Loucy (cell line): Measurements from ENCODE around the gene CTDSP2.
"Not testable (repeated sequence)": the region's sequence is repeated elsewhere in the genome, so short reads cannot be mapped to it uniquely, and the experiment has no call there.

Source experiments
- H2AFZ ChIP-seq: fragments of 200-600 bp; sonication (generic); 2 replicates; pipeline ENCODE4 v1.6.0; 2016; ENCODE audit warnings: antibody characterized with exemption, mild to moderate bottlenecking, low read length, moderate library complexity
- H3F3A ChIP-seq: fragments of 200-600 bp; 2 replicates; pipeline ENCODE4 v1.6.0; 2016; ENCODE audit warnings: antibody characterized with exemption, low read depth, mild to moderate bottlenecking
- H3K27me3 ChIP-seq: fragments of 200-600 bp; sonication (generic); 2 replicates; pipeline ENCODE4 v1.6.1; 2014; ENCODE audit warnings: low read length, mild to moderate bottlenecking; ENCODE audit not compliant: insufficient read depth, poor library complexity, severe bottlenecking
- H3K36me3 ChIP-seq: fragments of 200-600 bp; sonication (generic); 2 replicates; pipeline ENCODE4 v1.6.1; 2016; ENCODE audit warnings: low read length; ENCODE audit not compliant: insufficient read depth
- H3K4me1 ChIP-seq: fragments of 200-600 bp; sonication (generic); 2 replicates; pipeline ENCODE4 v1.5.1; 2014; ENCODE audit warnings: low read length, mild to moderate bottlenecking; ENCODE audit not compliant: insufficient read depth, poor library complexity, severe bottlenecking
- H3K4me2 ChIP-seq: fragments of 200-600 bp; sonication (generic); 2 replicates; pipeline ENCODE4 v1.6.0; 2014; ENCODE audit warnings: antibody characterized with exemption, low read length, low read depth, mild to moderate bottlenecking; ENCODE audit not compliant: poor library complexity, severe bottlenecking
- H3K4me3 ChIP-seq: fragments of 200-600 bp; sonication (generic); 2 replicates; pipeline ENCODE4 v1.5.1; 2014; ENCODE audit warnings: low read length, mild to moderate bottlenecking, mixed read lengths; ENCODE audit not compliant: poor library complexity, severe bottlenecking
- H3K79me2 ChIP-seq: fragments of 200-600 bp; sonication (generic); 2 replicates; pipeline ENCODE4 v1.6.1; 2014; ENCODE audit warnings: low read length; ENCODE audit not compliant: insufficient read depth
- H3K9ac ChIP-seq: fragments of 200-600 bp; sonication (generic); 2 replicates; pipeline ENCODE4 v1.6.0; 2014; ENCODE audit warnings: mild to moderate bottlenecking, low read depth, low read length, moderate library complexity; ENCODE audit not compliant: poor library complexity, severe bottlenecking
- H3K9me2 ChIP-seq: fragments of 200-600 bp; sonication (generic); replicated peaks from 2 replicates; pipeline ENCODE4 v1.6.1; 2016; ENCODE audit warnings: low read depth, low read length, mixed read lengths
- H3K9me3 ChIP-seq: fragments of 200-600 bp; sonication (generic); 2 replicates; pipeline ENCODE4 v1.6.1; 2014; ENCODE audit warnings: mild to moderate bottlenecking, antibody characterized with exemption, low read length, low read depth; ENCODE audit not compliant: insufficient read depth
- H4K20me1 ChIP-seq: fragments of 200-600 bp; sonication (generic); 2 replicates; pipeline ENCODE4 v1.6.0; 2014; ENCODE audit warnings: antibody characterized with exemption, low read length, mild to moderate bottlenecking; ENCODE audit not compliant: insufficient read depth, poor library complexity, severe bottlenecking
- CTCF ChIP-seq: fragments of 200-600 bp; sonication (generic); conservative IDR thresholded peaks from 2 replicates; pipeline ENCODE4 v1.5.1; 2014; ENCODE audit warnings: mild to moderate bottlenecking, antibody characterized with exemption, low read length
- EZH2phosphoT487 ChIP-seq: fragments of 200-600 bp; IDR thresholded peaks from 2 replicates; pipeline ENCODE4 v1.6.1; 2018; ENCODE audit warnings: antibody characterized with exemption, mild to moderate bottlenecking, moderate library complexity, borderline replicate concordance

The CTDSP2 gene

GRCh38 chr12:57888409-57889157 is 42.1 kb upstream of the CTDSP2 start:
- Histone ChIP-seq H3K9me3 (no peaks in the 10 kb centered on the region), H3K4me3 (no peak overlapping the region), H4K20me1 (no peaks in the 10 kb centered on the region), H3K4me1 (peaks cover 15% of the 10 kb centered on the region), H2AFZ (peak overlapping the region; percentile 69; the same call in 1 of the 2 replicates), H3K9me2 (no peaks in the 10 kb centered on the region), H3K4me2 (peak overlapping the region; percentile 18), H3F3A (0 out of 2 replicates have a peak, but pooled peaks cover 8% of the 10 kb centered on the region), H3K79me2 (no peaks in the 10 kb centered on the region), H3K9ac (no peak overlapping the region), H3K36me3 (no peaks in the 10 kb centered on the region), H3K27me3 (no peaks in the 10 kb centered on the region)
- no peak for TF ChIP-seq EZH2phosphoT487
- TF ChIP-seq CTCF, result no peak

GRCh38 chr12:57887631-57888408 is 41.3 kb upstream of the CTDSP2 start:
- H4K20me1 ChIP-seq, result no peaks in the 10 kb centered on the region
- H3F3A ChIP-seq, result 0 out of 2 replicates have a peak, but pooled peaks cover 8% of the 10 kb centered on the region
- no peaks in the 10 kb centered on the region for H3K36me3 ChIP-seq
- H2AFZ ChIP-seq, result no peak overlapping the region
- no peak for TF ChIP-seq EZH2phosphoT487
- no peaks in the 10 kb centered on the region for H3K27me3 ChIP-seq
- no peak overlapping the region for H3K4me3 ChIP-seq
- H3K4me1 ChIP-seq, result peaks cover 14% of the 10 kb centered on the region
- H3K4me2 ChIP-seq, result peak overlapping the region; percentile 18
- H3K9me3 ChIP-seq, result no peaks in the 10 kb centered on the region
- no peaks in the 10 kb centered on the region for H3K9me2 ChIP-seq
- no peaks in the 10 kb centered on the region for H3K79me2 ChIP-seq
- no peak overlapping the region for H3K9ac ChIP-seq

- peaks cover 14% of the 10 kb centered on the region for H3K4me1 ChIP-seq
- not testable (repeated sequence) for H3K9me3 ChIP-seq, H4K20me1 ChIP-seq, H3K79me2 ChIP-seq, H3K36me3 ChIP-seq, H3K27me3 ChIP-seq, H3K9ac ChIP-seq, H3K9me2 ChIP-seq, H3K4me2 ChIP-seq, H3F3A ChIP-seq, H3K4me3 ChIP-seq
- H2AFZ ChIP-seq, result peak overlapping the region; percentile 81
These were observed 40.4 kb upstream of the CTDSP2 start for GRCh38 chr12:57886964-57887363.

- Histone ChIP-seq H3K4me2 (no peak overlapping the region), H2AFZ (peak overlapping the region; percentile 81), H3K4me1 (peaks cover 14% of the 10 kb centered on the region), H3K27me3 (no peaks in the 10 kb centered on the region), H4K20me1 (no peaks in the 10 kb centered on the region), H3K9me2 (no peaks in the 10 kb centered on the region), H3K9ac (no peak overlapping the region), H3F3A (0 out of 2 replicates have a peak, but pooled peaks cover 8% of the 10 kb centered on the region), H3K36me3 (no peaks in the 10 kb centered on the region), H3K79me2 (no peaks in the 10 kb centered on the region), H3K9me3 (no peaks in the 10 kb centered on the region), H3K4me3 (no peak overlapping the region)
- TF ChIP-seq EZH2phosphoT487 (no peak), CTCF (no peak)
These were observed 40.0 kb upstream of the CTDSP2 start for GRCh38 chr12:57886542-57886941.
